Smooth muscle cell of trachea (primary cell): ENCODE measurements around the gene HSPA4L. TPM values are rescaled to one million over a fixed set of nuclear protein-coding genes. Genes with fewer than 3 reads are reported as not detected.

Source experiments
- total RNA-seq: library from RNA; depleted of rRNA; stranded (reverse); fragments of >200 nt; gene quantifications from 2 replicates; pipeline ENCODE4 v1.2.1, GENCODE V29; 2014

Gene HSPA4L
- total RNA-seq = 13.8 and 24.8 TPM in 2 replicates

DNA sequence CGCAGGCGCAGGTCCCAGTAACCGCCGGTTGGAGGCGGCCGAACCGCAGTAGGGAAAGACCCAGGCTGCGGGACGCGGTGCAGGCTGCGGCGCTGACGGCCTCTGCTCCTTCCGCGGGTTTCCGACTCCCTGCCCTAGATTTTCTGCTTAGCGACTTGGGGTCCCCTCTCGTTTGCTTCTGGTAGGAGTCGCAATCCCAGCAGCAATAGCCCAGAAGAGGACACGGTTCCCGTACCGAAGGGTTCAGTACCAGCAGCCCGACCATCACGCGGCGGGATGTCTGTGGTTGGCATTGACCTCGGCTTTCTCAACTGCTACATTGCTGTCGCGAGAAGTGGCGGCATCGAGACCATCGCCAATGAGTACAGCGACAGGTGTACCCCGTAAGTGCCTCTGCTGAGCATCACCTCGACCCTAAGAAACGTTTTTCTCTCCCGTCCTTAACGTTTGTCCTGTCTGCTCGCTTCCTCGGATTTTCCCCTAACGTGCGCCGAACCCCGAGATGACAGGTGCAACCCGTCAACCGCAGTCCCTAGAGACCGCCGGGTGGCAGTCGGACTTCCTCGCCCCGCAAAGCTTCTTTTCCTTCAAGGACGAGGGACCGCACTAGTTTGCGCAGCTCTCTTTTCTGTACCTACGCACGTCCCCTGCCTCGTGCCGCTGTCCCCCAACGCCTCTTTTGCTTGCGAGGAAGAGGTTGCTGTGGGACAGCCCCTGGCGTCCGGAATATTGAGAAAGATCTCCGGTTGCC lies at the start of gene HSPA4L:
TSS of gene HSPA4L (plus strand) at position 48 of the 751 bp plus-strand sequence. CDS start at position 277, 229 bp downstream.

GRCh38 chr4:127880763-127881562 lies 98.8 kb downstream of the HSPA4L start, which contains the start of gene PLK4:
TSS of gene PLK4 (plus strand) at chr4:127880893. CDS start at chr4:127881135, 242 bp downstream.

Other genes starting within 250 kb of the HSPA4L start
- 6.3 and 8.9 TPM in 2 replicates for gene INTU, start 149.4 kb upstream of the HSPA4L start, total RNA-seq
- gene SLC25A31, start 51.9 kb upstream of the HSPA4L start, total RNA-seq = not detected in 2 replicates
- 0.66 and 19.2 TPM in 2 replicates for gene PLK4, start 98.6 kb downstream of the HSPA4L start, total RNA-seq
- 18.0 and 20.9 TPM in 2 replicates for gene MFSD8, start 182.9 kb downstream of the HSPA4L start, total RNA-seq
- gene ABHD18, start 183.1 kb downstream of the HSPA4L start, total RNA-seq = 5.5 and 7.6 TPM in 2 replicates